Lower leg skin (tissue), 4 donors: ENCODE measurements around the gene TOMM70. TPM values are rescaled to one million over a fixed set of nuclear protein-coding genes. Genes with fewer than 3 reads are reported as not detected.

ENCODE experiments used
- DNase-seq, 2 donors: peaks; one replicate each; pipeline ENCODE4 v3.0.0-alpha.2; 2019; ENCODE audit warnings: low spot score in 2 of 2
- H3K4me3 ChIP-seq: fragments of 200-600 bp; sonication (generic); 2 replicates; pipeline ENCODE4 v1.5.1; 2017; ENCODE audit warnings: mild to moderate bottlenecking, low read depth; ENCODE audit not compliant: poor library complexity, severe bottlenecking
- CTCF ChIP-seq, 3 donors: fragments of 450-650 bp; IDR thresholded peaks; one replicate each; pipeline ENCODE4 v1.5.1; 2016; ENCODE audit warnings: antibody characterized with exemption in 3 of 3, mild to moderate bottlenecking in 3 of 3, moderate library complexity in 2 of 3
- POLR2A ChIP-seq, 2 donors: fragments of 450-650 bp; IDR thresholded peaks; one replicate each; pipeline ENCODE4 v1.6.1; 2016 to 2017; ENCODE audit warnings: antibody characterized with exemption in 2 of 2, mild to moderate bottlenecking in 1 of 2, moderate library complexity in 1 of 2
- WGBS, 2 donors: methylation state at CpG; one replicate each; pipeline ENCODE4 v1.1.5; 2018; 5-methylcytosine and 5-hydroxymethylcytosine counted together
- intact Hi-C: fragments of 100-400 bp; cut with DNase I; formaldehyde crosslinking; loops from one replicate; pipeline ENCODE4 v1.15.0; 2023; ENCODE audit warnings: low total_unique reads
- total RNA-seq, 4 donors: library from RNA; depleted of rRNA; stranded (reverse); fragments of >200 nt; gene quantifications; one replicate each; pipeline ENCODE4 v1.1.0, GENCODE V29; 2016

Gene TOMM70
- total RNA-seq, 4 donors from 2014 or later, result 30.4 to 35.3 (median 33.5) TPM

GRCh38 chr3:100395679-100396431, 5.0 kb downstream of the TOMM70 start:
- intact Hi-C loops, result loop anchor here (5.0 kb wide), 1 partner anchor 1416 kb away; no protein-coding TSS in a partner anchor
- 63 to 69% methylated on average over 2 of the region's 2 CpGs for WGBS, 2 donors
- no peak for TF ChIP-seq POLR2A (IDR thresholded peaks at IDR 0.05)
- TF ChIP-seq CTCF (IDR thresholded peaks at IDR 0.05), result no peak
- DNase-seq, result no peak
- H3K4me3 ChIP-seq, result no peak overlapping the region

GRCh38 chr3:100389025-100389424, 11.9 kb downstream of the TOMM70 start:
- intact Hi-C loops, result no loop called here
- 94 to 100% methylated on average over 1 of the region's 1 CpG for WGBS, 2 donors
- no peak overlapping the region for H3K4me3 ChIP-seq
- no peak for TF ChIP-seq POLR2A (IDR thresholded peaks at IDR 0.05)
- TF ChIP-seq CTCF (IDR thresholded peaks at IDR 0.05), result no peak
- no peak for DNase-seq

GRCh38 chr3:100386437-100387074, 14.3 kb downstream of the TOMM70 start:
- intact Hi-C loops, result no loop called here
- TF ChIP-seq CTCF (IDR thresholded peaks at IDR 0.05) (no peak), POLR2A (IDR thresholded peaks at IDR 0.05) (no peak)
- no peak for DNase-seq
- H3K4me3 ChIP-seq, result no peak overlapping the region

- H3K4me3 ChIP-seq, result no peak overlapping the region
- no peak for TF ChIP-seq CTCF (IDR thresholded peaks at IDR 0.05)
- WGBS, 2 donors, result 83 to 97% methylated on average over 8 of the region's 8 CpGs
- intact Hi-C loops, result no loop called here
- DNase-seq, result no peak
Measured at GRCh38 chr3:100384733-100385525, 16.0 kb downstream of the TOMM70 start.

- DNase-seq, result no peak
- TF ChIP-seq CTCF (IDR thresholded peaks at IDR 0.05), result no peak
- TF ChIP-seq POLR2A (IDR thresholded peaks at IDR 0.05), result no peak
- intact Hi-C loops, result no loop called here
- WGBS, 2 donors, result 93 to 97% methylated on average over 4 of the region's 4 CpGs
- H3K4me3 ChIP-seq, result no peak overlapping the region
Measured at GRCh38 chr3:100376301-100376700, 24.6 kb downstream of the TOMM70 start.
